Measurements from ENCODE around the gene PEX7.
"Not testable (repeated sequence)": the region's sequence is repeated elsewhere in the genome, so short reads cannot be mapped to it uniquely, and the experiment has no call there.

Gene PEX7

GRCh38 chr6:136791296-136792094 lies 30.9 kb upstream of the PEX7 start:
- DNase-seq, result peak; percentile 51

GRCh38 chr6:136792095-136792409 lies 30.3 kb upstream of the PEX7 start:
- no peak for DNase-seq

- DNase-seq, result peak; percentile 93
These were observed 29.8 kb upstream of the PEX7 start, which contains the start of gene MAP3K5 for GRCh38 chr6:136792410-136793262. MAP3K5 (minus strand) TSS chr6:136792477; CDS start chr6:136792157, 320 bp downstream.

- no peak for DNase-seq
These were observed 29.0 kb upstream of the PEX7 start for GRCh38 chr6:136793363-136793762.

GRCh38 chr6:136795386-136795785 lies 27.0 kb upstream of the PEX7 start:
- no peak for DNase-seq

GRCh38 chr6:136795996-136796395 lies 26.4 kb upstream of the PEX7 start:
- no peak for DNase-seq

- no peak for DNase-seq
These were observed 24.3 kb upstream of the PEX7 start for GRCh38 chr6:136798044-136798443.

GRCh38 chr6:136801581-136801980 lies 20.8 kb upstream of the PEX7 start:
- no peak for DNase-seq

GRCh38 chr6:136803608-136804007 lies 18.8 kb upstream of the PEX7 start:
- DNase-seq, result no peak

GRCh38 chr6:136809091-136809860 lies 13.1 kb upstream of the PEX7 start:
- no peak for DNase-seq

- no peak for DNase-seq
These were observed 11.1 kb upstream of the PEX7 start for GRCh38 chr6:136811272-136811671.

GRCh38 chr6:136812174-136812573 lies 10.2 kb upstream of the PEX7 start:
- no peak for DNase-seq

- DNase-seq, result not testable (repeated sequence)
These were observed 6.8 kb upstream of the PEX7 start for GRCh38 chr6:136815608-136816007.

- DNase-seq, result no peak
These were observed 5.7 kb upstream of the PEX7 start for GRCh38 chr6:136816656-136817055.

GRCh38 chr6:136820561-136820960 lies 1.8 kb upstream of the PEX7 start:
- DNase-seq, result no peak

- peak; percentile 33 for DNase-seq
These were observed 381 bp upstream of the PEX7 start for GRCh38 chr6:136822046-136822375.

GRCh38 chr6:136823128-136823660 lies 802 bp downstream of the PEX7 start:
- peak; percentile 1 for DNase-seq

- no peak for DNase-seq
These were observed 3.8 kb downstream of the PEX7 start for GRCh38 chr6:136826216-136826615.

- no peak for DNase-seq
These were observed 9.6 kb downstream of the PEX7 start for GRCh38 chr6:136831873-136832562.

GRCh38 chr6:136840276-136841001 lies 18.0 kb downstream of the PEX7 start:
- DNase-seq, result no peak

GRCh38 chr6:136843210-136843609 lies 20.8 kb downstream of the PEX7 start:
- DNase-seq, result no peak

GRCh38 chr6:136846046-136846445 lies 23.7 kb downstream of the PEX7 start:
- peak; percentile 11 for DNase-seq
